Measurements from ENCODE around the gene FYB1.

GRCh38 chr5:39114155-39114554, 105.2 kb downstream of the FYB1 start:
- TF ChIP-seq CTCF (conservative IDR thresholded peaks at IDR 0.05) (no peak), EZH2 (IDR thresholded peaks at IDR 0.05; ENCODE audit: low read depth) (no peak)
